Esophagus muscularis mucosa (tissue), 4 donors: ENCODE measurements around the gene IRF8. TPM values are rescaled to one million over a fixed set of nuclear protein-coding genes. Genes with fewer than 3 reads are reported as not detected.

Experiments
- DNase-seq: peaks from one replicate; pipeline ENCODE4 v3.0.0-alpha.2; 2017; ENCODE audit errors: extremely low spot score
- H3K27ac ChIP-seq, 4 donors: fragments of 200-600 bp; sonication (generic); replicated peaks in 1 of 4; 1 replicate in 3 of 4; 2 replicates in 1 of 4; pipeline ENCODE4 v1.5.1; 2016 to 2019; ENCODE audit warnings: mild to moderate bottlenecking in 1 of 4
- H3K27me3 ChIP-seq, 4 donors: fragments of 200-600 bp; sonication (generic); one replicate each; pipeline versions ENCODE4 v1.5.1 to v1.6.0; 2016 to 2019
- H3K36me3 ChIP-seq, 4 donors: fragments of 200-600 bp; sonication (generic); one replicate each; pipeline ENCODE4 v1.5.1; 2016 to 2019
- H3K4me1 ChIP-seq, 4 donors: fragments of 200-600 bp; sonication (generic); one replicate each; pipeline ENCODE4 v1.5.1; 2016 to 2019
- H3K4me3 ChIP-seq, 4 donors: fragments of 200-600 bp; sonication (generic); 1 replicate in 2 of 4; 2 replicates in 2 of 4; pipeline ENCODE4 v1.5.1; 2016 to 2019; ENCODE audit warnings: mild to moderate bottlenecking in 4 of 4, moderate library complexity in 1 of 4
- H3K9me3 ChIP-seq, 4 donors: fragments of 200-600 bp; sonication (generic); 1 replicate in 3 of 4; 2 replicates in 1 of 4; pipeline ENCODE4 v1.5.1; 2016 to 2019
- CTCF ChIP-seq, 3 experiments: fragments of 200-600 bp in 2 of 3; fragments of 450-650 bp in 1 of 3; sonication (generic) in 2 of 3; IDR thresholded peaks; one replicate each; pipeline ENCODE4 v1.5.1; 2017 to 2019; ENCODE audit warnings: antibody characterized with exemption in 3 of 3, mild to moderate bottlenecking in 2 of 3, moderate library complexity in 1 of 3
- EP300 ChIP-seq: sonication (generic); formaldehyde crosslinking; IDR thresholded peaks from one replicate; pipeline ENCODE4 v1.6.1; 2017; ENCODE audit warnings: antibody characterized with exemption
- POLR2A ChIP-seq: fragments of 450-650 bp; IDR thresholded peaks from one replicate; pipeline ENCODE4 v1.6.1; 2017; ENCODE audit warnings: antibody characterized with exemption, moderate library complexity, mild to moderate bottlenecking, low read depth
- POLR2AphosphoS5 ChIP-seq, 2 donors: sonication (generic); formaldehyde crosslinking; IDR thresholded peaks; one replicate each; pipeline ENCODE4 v1.6.1; 2017; ENCODE audit warnings: antibody characterized with exemption in 2 of 2
- WGBS: methylation state at CpG from one replicate; pipeline ENCODE4 v1.1.5; 2018; 5-methylcytosine and 5-hydroxymethylcytosine counted together
- intact Hi-C: fragments of 100-400 bp; cut with DNase I; formaldehyde crosslinking; loops from one replicate; pipeline ENCODE4 v1.15.1; 2023
- total RNA-seq, 4 donors: library from RNA; depleted of rRNA; stranded (reverse); fragments of >200 nt; gene quantifications; one replicate each; pipeline versions ENCODE4 v1.1.0 to v1.2.1, GENCODE V29; 2016

The IRF8 gene
- total RNA-seq, 4 donors from 2014 or later, result 5.1 to 12.9 (median 10.4) TPM

GRCh38 chr16:85929259-85929721 is 30.3 kb downstream of the IRF8 start:
- 94% methylated on average over 16 of the region's 16 CpGs for WGBS
- no peak overlapping the region for H3K27ac ChIP-seq
- intact Hi-C loops, result no loop called here
- TF ChIP-seq EP300 (no peak), POLR2A (no peak), POLR2AphosphoS5 (IDR thresholded peaks at IDR 0.05) (no peak), CTCF (IDR thresholded peaks at IDR 0.05) (no peak)
- no peaks in the 10 kb centered on the region for H3K36me3 ChIP-seq
- H3K4me3 ChIP-seq, result no peak overlapping the region
- peaks cover 0 to 22% (median 12%) of the 10 kb centered on the region in 4 donors for H3K4me1 ChIP-seq
- peaks cover 0 to 38% (median 2%) of the 10 kb centered on the region in 4 donors for H3K27me3 ChIP-seq
- no peaks in the 10 kb centered on the region for H3K9me3 ChIP-seq
- DNase-seq, result no peak

GRCh38 chr16:85930301-85930700 is 31.3 kb downstream of the IRF8 start:
- H3K36me3 ChIP-seq, result no peaks in the 10 kb centered on the region
- no peaks in the 10 kb centered on the region for H3K9me3 ChIP-seq
- TF ChIP-seq POLR2A (no peak), CTCF (IDR thresholded peaks at IDR 0.05) (no peak)
- H3K4me3 ChIP-seq, result no peak overlapping the region
- H3K27ac ChIP-seq, result no peak overlapping the region
- WGBS, result 88% methylated on average over 15 of the region's 15 CpGs
- intact Hi-C loops, result no loop called here
- peaks cover 0 to 38% (median 2%) of the 10 kb centered on the region in 4 donors for H3K27me3 ChIP-seq
- H3K4me1 ChIP-seq, result peaks cover 0 to 15% (median 6%) of the 10 kb centered on the region in 4 donors
- DNase-seq, result no peak

GRCh38 chr16:85931596-85932402 is 32.8 kb downstream of the IRF8 start:
- H3K9me3 ChIP-seq, result no peaks in the 10 kb centered on the region
- intact Hi-C loops, result no loop called here
- WGBS, result 84% methylated on average over 12 of the region's 23 CpGs
- H3K27me3 ChIP-seq, result peaks cover 0 to 44% (median 2%) of the 10 kb centered on the region in 4 donors
- no peak overlapping the region for H3K4me3 ChIP-seq
- TF ChIP-seq POLR2A (no peak), POLR2AphosphoS5 (IDR thresholded peaks at IDR 0.05) (no peak), EP300 (no peak), CTCF (IDR thresholded peaks at IDR 0.05) (no peak)
- H3K36me3 ChIP-seq, result no peaks in the 10 kb centered on the region
- no peak for DNase-seq
- no peak overlapping the region for H3K27ac ChIP-seq
- peaks cover 0 to 15% (median 6%) of the 10 kb centered on the region in 4 donors for H3K4me1 ChIP-seq

GRCh38 chr16:85934210-85934609 is 35.2 kb downstream of the IRF8 start:
- Histone ChIP-seq H3K9me3 (peaks cover 0 to under 1% (median 0%) of the 10 kb centered on the region in 4 donors), H3K27ac (no peak overlapping the region), H3K27me3 (peaks cover 0 to 44% (median 2%) of the 10 kb centered on the region in 4 donors), H3K4me1 (no peaks in the 10 kb centered on the region), H3K4me3 (no peak overlapping the region), H3K36me3 (no peaks in the 10 kb centered on the region)
- no peak for DNase-seq
- TF ChIP-seq CTCF (IDR thresholded peaks at IDR 0.05), result no peak
- TF ChIP-seq POLR2AphosphoS5 (IDR thresholded peaks at IDR 0.05), result no peak
- WGBS, result 89% methylated on average over 9 of the region's 9 CpGs
- intact Hi-C loops, result no loop called here
